ENCODE measurements around the gene ELOVL5. TPM values are rescaled to one million over a fixed set of nuclear protein-coding genes. Genes with fewer than 3 reads are reported as not detected.
A peak's percentile ranks its signal among the peaks of the same experiment; 100 is the strongest.
"Not testable (repeated sequence)": the region's sequence is repeated elsewhere in the genome, so short reads cannot be mapped to it uniquely, and the experiment has no call there.

ELOVL5 gene
- total RNA-seq, 4 donors from 2014 or later = 5.6 to 7.2 (median 6.2) TPM

- Histone ChIP-seq H3K4me1 (peaks cover 0 to 6% of the 10 kb centered on the region in 2 donors), H3K9me3 (no peaks in the 10 kb centered on the region), H3K36me3 (no peaks in the 10 kb centered on the region), H3K4me3 (no peak overlapping the region), H3K27me3 (no peaks in the 10 kb centered on the region), H3K27ac (no peak overlapping the region)
- intact Hi-C loops (cut with DNase I; ENCODE audit: low total_unique reads) (no loop called here), in situ Hi-C loops (cut with MboI; ENCODE audit: low sequenced_read_pairs in 4 of 4) (no loop called here)
- ATAC-seq (no peak), DNase-seq (no peak)
- TF ChIP-seq, protein P1, sequence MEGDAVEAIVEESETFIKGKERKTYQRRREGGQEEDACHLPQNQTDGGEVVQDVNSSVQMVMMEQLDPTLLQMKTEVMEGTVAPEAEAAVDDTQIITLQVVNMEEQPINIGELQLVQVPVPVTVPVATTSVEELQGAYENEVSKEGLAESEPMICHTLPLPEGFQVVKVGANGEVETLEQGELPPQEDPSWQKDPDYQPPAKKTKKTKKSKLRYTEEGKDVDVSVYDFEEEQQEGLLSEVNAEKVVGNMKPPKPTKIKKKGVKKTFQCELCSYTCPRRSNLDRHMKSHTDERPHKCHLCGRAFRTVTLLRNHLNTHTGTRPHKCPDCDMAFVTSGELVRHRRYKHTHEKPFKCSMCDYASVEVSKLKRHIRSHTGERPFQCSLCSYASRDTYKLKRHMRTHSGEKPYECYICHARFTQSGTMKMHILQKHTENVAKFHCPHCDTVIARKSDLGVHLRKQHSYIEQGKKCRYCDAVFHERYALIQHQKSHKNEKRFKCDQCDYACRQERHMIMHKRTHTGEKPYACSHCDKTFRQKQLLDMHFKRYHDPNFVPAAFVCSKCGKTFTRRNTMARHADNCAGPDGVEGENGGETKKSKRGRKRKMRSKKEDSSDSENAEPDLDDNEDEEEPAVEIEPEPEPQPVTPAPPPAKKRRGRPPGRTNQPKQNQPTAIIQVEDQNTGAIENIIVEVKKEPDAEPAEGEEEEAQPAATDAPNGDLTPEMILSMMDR (IDR thresholded peaks at IDR 0.05 in 4 of 5, conservative IDR thresholded peaks at IDR 0.05 in 1 of 5) = no peak
- no peak for TF ChIP-seq POLR2A (IDR thresholded peaks at IDR 0.05)
Measured at GRCh38 chr6:53309059-53309900, 39.5 kb downstream of the ELOVL5 start.

DNA sequence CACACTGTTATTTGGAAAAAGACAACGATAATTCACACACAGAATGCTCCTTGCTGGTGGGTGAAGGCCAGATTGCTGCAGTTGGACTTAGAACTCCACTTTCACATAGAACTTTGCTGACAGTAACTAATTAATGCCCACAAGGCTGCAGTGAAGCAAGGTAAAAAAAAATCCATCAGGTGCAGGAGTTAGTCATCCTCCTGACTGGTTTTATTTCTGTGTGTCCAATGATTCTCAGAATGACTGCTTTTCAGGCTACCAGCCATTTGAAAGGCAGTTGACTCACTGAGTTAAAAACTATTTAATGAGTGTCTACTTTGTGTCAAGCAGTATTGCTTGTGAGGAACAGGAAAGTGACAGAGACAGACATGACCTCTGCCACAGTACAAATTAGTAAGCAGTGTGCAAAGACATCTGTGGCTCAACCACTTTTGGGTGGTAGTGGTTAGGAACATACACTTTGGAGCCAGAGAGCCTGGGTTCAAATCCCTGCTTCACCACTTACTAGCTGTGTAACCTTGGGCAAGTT is 41.9 kb downstream of the ELOVL5 start:
- TF ChIP-seq, protein P1 (IDR thresholded peaks at IDR 0.05 in 4 of 5, conservative IDR thresholded peaks at IDR 0.05 in 1 of 5) = no peak
- no peak for TF ChIP-seq POLR2A (IDR thresholded peaks at IDR 0.05)

GRCh38 chr6:53306217-53306616 is 42.5 kb downstream of the ELOVL5 start:
- H3K4me3 ChIP-seq; H3K36me3 ChIP-seq; DNase-seq; ATAC-seq; H3K27me3 ChIP-seq; in situ Hi-C loops (cut with MboI; ENCODE audit: low sequenced_read_pairs in 4 of 4); intact Hi-C loops (cut with DNase I; ENCODE audit: low total_unique reads); H3K9me3 ChIP-seq; H3K27ac ChIP-seq: not testable (repeated sequence)
- peaks cover 8 to 19% of the 10 kb centered on the region in 2 donors for H3K4me1 ChIP-seq

More for the DNA sequence above, 41.9 kb downstream of the ELOVL5 start:
- H3K27ac ChIP-seq = no peak overlapping the region
- no peak overlapping the region for H3K4me3 ChIP-seq
- H3K9me3 ChIP-seq = no peaks in the 10 kb centered on the region
- H3K36me3 ChIP-seq = no peaks in the 10 kb centered on the region
- H3K4me1 ChIP-seq = peaks cover 4 to 12% of the 10 kb centered on the region in 2 donors
- ATAC-seq (no peak), DNase-seq (no peak)
- intact Hi-C loops (cut with DNase I; ENCODE audit: low total_unique reads) = no loop called here
- in situ Hi-C loops (cut with MboI; ENCODE audit: low sequenced_read_pairs in 4 of 4) = no loop called here
- H3K27me3 ChIP-seq = no peaks in the 10 kb centered on the region

- ATAC-seq; intact Hi-C loops (cut with DNase I; ENCODE audit: low total_unique reads); H3K27me3 ChIP-seq; H3K36me3 ChIP-seq; in situ Hi-C loops (cut with MboI; ENCODE audit: low sequenced_read_pairs in 4 of 4); H3K9me3 ChIP-seq; DNase-seq; H3K27ac ChIP-seq; H3K4me3 ChIP-seq: not testable (repeated sequence)
- peaks cover 13 to 26% of the 10 kb centered on the region in 2 donors for H3K4me1 ChIP-seq
Measured at GRCh38 chr6:53305506-53306005, 43.2 kb downstream of the ELOVL5 start.

- H3K4me3 ChIP-seq; in situ Hi-C loops (cut with MboI; ENCODE audit: low sequenced_read_pairs in 4 of 4); H3K36me3 ChIP-seq; ATAC-seq; H3K9me3 ChIP-seq; H3K27me3 ChIP-seq; DNase-seq; H3K27ac ChIP-seq; intact Hi-C loops (cut with DNase I; ENCODE audit: low total_unique reads): not testable (repeated sequence)
- peaks cover 18 to 32% of the 10 kb centered on the region in 2 donors for H3K4me1 ChIP-seq
Measured at GRCh38 chr6:53304953-53305352, 43.8 kb downstream of the ELOVL5 start.

GRCh38 chr6:53302678-53303360 is 45.9 kb downstream of the ELOVL5 start:
- Histone ChIP-seq H3K27me3 (no peaks in the 10 kb centered on the region), H3K9me3 (no peaks in the 10 kb centered on the region), H3K27ac (peak overlapping the region; percentile 42 to 71 (median 62)), H3K36me3 (no peaks in the 10 kb centered on the region), H3K4me3 (no peak overlapping the region), H3K4me1 (peaks cover 18 to 40% of the 10 kb centered on the region in 2 donors)
- intact Hi-C loops (cut with DNase I; ENCODE audit: low total_unique reads) (no loop called here), in situ Hi-C loops (cut with MboI; ENCODE audit: low sequenced_read_pairs in 4 of 4) (no loop called here)
- DNase-seq = no peak
- ATAC-seq = peak; percentile 52 to 66
- TF ChIP-seq POLR2A (IDR thresholded peaks at IDR 0.05) = peak in 1 of 2 donors; percentile 56
- TF ChIP-seq, protein P1 (IDR thresholded peaks at IDR 0.05 in 4 of 5, conservative IDR thresholded peaks at IDR 0.05 in 1 of 5) = no peak

Measured in gastrocnemius medialis (tissue), 4 donors.